ENCODE data around the gene BTN3A1.

- TF ChIP-seq GATA3 (IDR thresholded peaks at IDR 0.05; ENCODE audit: low read depth, low read length) (no peak), GATA2 (IDR thresholded peaks at IDR 0.05; ENCODE audit: low read depth, low read length) (no peak)
These were observed 38.0 kb upstream of the BTN3A1 start for GRCh38 chr6:26363882-26364701.
